Measurements from ENCODE around the gene CCR2.

- TF ChIP-seq CTCF (conservative IDR thresholded peaks at IDR 0.05; ENCODE audit: low read length) (peak; percentile 37), EZH2phosphoT487 (IDR thresholded peaks at IDR 0.05; ENCODE audit: borderline replicate concordance) (no peak)
Measured at GRCh38 chr3:46408853-46409252, 54.9 kb downstream of the CCR2 start.
